ENCODE measurements around the gene GLB1L2. TPM values are rescaled to one million over a fixed set of nuclear protein-coding genes. Genes with fewer than 3 reads are reported as not detected.

Gene GLB1L2
- total RNA-seq, 1 experiment from 2014 or later: 3.7 TPM

- Histone ChIP-seq H3K27me3 (ENCODE audit: control insufficient read depth, insufficient read depth, low read length) (no peaks in the 10 kb centered on the region), H3K36me3 (replicated peaks; ENCODE audit: control insufficient read depth, insufficient read depth, low read length) (no peaks in the 10 kb centered on the region), H3K4me3 (ENCODE audit: insufficient read depth, low read depth, low read length) (no peak overlapping the region)
- no peak for DNase-seq
Observed at GRCh38 chr11:134363592-134363991, 31.8 kb downstream of the GLB1L2 start.

GRCh38 chr11:134364261-134364660, 32.5 kb downstream of the GLB1L2 start:
- Histone ChIP-seq H3K36me3 (replicated peaks; ENCODE audit: control insufficient read depth, insufficient read depth, low read length) (no peaks in the 10 kb centered on the region), H3K27me3 (ENCODE audit: control insufficient read depth, insufficient read depth, low read length) (no peaks in the 10 kb centered on the region), H3K4me3 (ENCODE audit: insufficient read depth, low read depth, low read length) (no peak overlapping the region)
- DNase-seq: no peak

GRCh38 chr11:134365011-134365925, 33.5 kb downstream of the GLB1L2 start:
- no peak for DNase-seq
- H3K36me3 ChIP-seq (replicated peaks; ENCODE audit: control insufficient read depth, insufficient read depth, low read length): no peaks in the 10 kb centered on the region
- no peaks in the 10 kb centered on the region for H3K27me3 ChIP-seq (ENCODE audit: control insufficient read depth, insufficient read depth, low read length)
- no peak overlapping the region for H3K4me3 ChIP-seq (ENCODE audit: insufficient read depth, low read depth, low read length)

GRCh38 chr11:134366254-134366653, 34.5 kb downstream of the GLB1L2 start:
- no peaks in the 10 kb centered on the region for H3K36me3 ChIP-seq (replicated peaks; ENCODE audit: control insufficient read depth, insufficient read depth, low read length)
- no peak overlapping the region for H3K4me3 ChIP-seq (ENCODE audit: insufficient read depth, low read depth, low read length)
- H3K27me3 ChIP-seq (ENCODE audit: control insufficient read depth, insufficient read depth, low read length): no peaks in the 10 kb centered on the region
- no peak for DNase-seq

- H3K36me3 ChIP-seq (replicated peaks; ENCODE audit: control insufficient read depth, insufficient read depth, low read length): no peaks in the 10 kb centered on the region
Observed at GRCh38 chr11:134367781-134368180, 36.0 kb downstream of the GLB1L2 start.

GRCh38 chr11:134369656-134370525, 38.1 kb downstream of the GLB1L2 start:
- Histone ChIP-seq H3K36me3 (replicated peaks; ENCODE audit: control insufficient read depth, insufficient read depth, low read length) (no peaks in the 10 kb centered on the region), H3K4me3 (ENCODE audit: insufficient read depth, low read depth, low read length) (no peak overlapping the region), H3K27me3 (ENCODE audit: control insufficient read depth, insufficient read depth, low read length) (no peaks in the 10 kb centered on the region)
- DNase-seq: no peak

More at GRCh38 chr11:134367781-134368180, 36.0 kb downstream of the GLB1L2 start:
- DNase-seq: no peak
- no peaks in the 10 kb centered on the region for H3K27me3 ChIP-seq (ENCODE audit: control insufficient read depth, insufficient read depth, low read length)
- no peak overlapping the region for H3K4me3 ChIP-seq (ENCODE audit: insufficient read depth, low read depth, low read length)

- Histone ChIP-seq H3K27me3 (ENCODE audit: control insufficient read depth, insufficient read depth, low read length) (no peaks in the 10 kb centered on the region), H3K36me3 (replicated peaks; ENCODE audit: control insufficient read depth, insufficient read depth, low read length) (no peaks in the 10 kb centered on the region), H3K4me3 (ENCODE audit: insufficient read depth, low read depth, low read length) (no peak overlapping the region)
- DNase-seq: no peak
Observed at GRCh38 chr11:134370526-134371435, 39.0 kb downstream of the GLB1L2 start.

- Histone ChIP-seq H3K27me3 (ENCODE audit: control insufficient read depth, insufficient read depth, low read length) (no peaks in the 10 kb centered on the region), H3K4me3 (ENCODE audit: insufficient read depth, low read depth, low read length) (no peak overlapping the region)
- DNase-seq: no peak
Observed at GRCh38 chr11:134371436-134372185, 39.8 kb downstream of the GLB1L2 start.

GRCh38 chr11:134372536-134372935, 40.7 kb downstream of the GLB1L2 start:
- Histone ChIP-seq H3K27me3 (ENCODE audit: control insufficient read depth, insufficient read depth, low read length) (no peaks in the 10 kb centered on the region), H3K4me3 (ENCODE audit: insufficient read depth, low read depth, low read length) (no peak overlapping the region), H3K36me3 (replicated peaks; ENCODE audit: control insufficient read depth, insufficient read depth, low read length) (no peaks in the 10 kb centered on the region; the same call in 1 of the 2 replicates)
- no peak for DNase-seq

More at GRCh38 chr11:134371436-134372185, 39.8 kb downstream of the GLB1L2 start:
- no peaks in the 10 kb centered on the region for H3K36me3 ChIP-seq (replicated peaks; ENCODE audit: control insufficient read depth, insufficient read depth, low read length)

GRCh38 chr11:134372961-134373360, 41.2 kb downstream of the GLB1L2 start:
- Histone ChIP-seq H3K4me3 (ENCODE audit: insufficient read depth, low read depth, low read length) (no peak overlapping the region), H3K36me3 (replicated peaks; ENCODE audit: control insufficient read depth, insufficient read depth, low read length) (no peaks in the 10 kb centered on the region; the same call in 1 of the 2 replicates), H3K27me3 (ENCODE audit: control insufficient read depth, insufficient read depth, low read length) (no peaks in the 10 kb centered on the region)
- DNase-seq: no peak

GRCh38 chr11:134373591-134374052, 41.8 kb downstream of the GLB1L2 start:
- Histone ChIP-seq H3K36me3 (replicated peaks; ENCODE audit: control insufficient read depth, insufficient read depth, low read length) (no peaks in the 10 kb centered on the region; the same call in 1 of the 2 replicates), H3K4me3 (ENCODE audit: insufficient read depth, low read depth, low read length) (no peak overlapping the region), H3K27me3 (ENCODE audit: control insufficient read depth, insufficient read depth, low read length) (no peaks in the 10 kb centered on the region)
- no peak for DNase-seq

GRCh38 chr11:134374171-134374570, 42.4 kb downstream of the GLB1L2 start:
- H3K36me3 ChIP-seq (replicated peaks; ENCODE audit: control insufficient read depth, insufficient read depth, low read length): no peaks in the 10 kb centered on the region; the same call in 1 of the 2 replicates
- DNase-seq: no peak
- no peaks in the 10 kb centered on the region for H3K27me3 ChIP-seq (ENCODE audit: control insufficient read depth, insufficient read depth, low read length)
- no peak overlapping the region for H3K4me3 ChIP-seq (ENCODE audit: insufficient read depth, low read depth, low read length)

GRCh38 chr11:134374891-134375550, 43.2 kb downstream of the GLB1L2 start:
- no peaks in the 10 kb centered on the region for H3K27me3 ChIP-seq (ENCODE audit: control insufficient read depth, insufficient read depth, low read length)

More at GRCh38 chr11:134374891-134375550, 43.2 kb downstream of the GLB1L2 start:
- Histone ChIP-seq H3K36me3 (replicated peaks; ENCODE audit: control insufficient read depth, insufficient read depth, low read length) (no peaks in the 10 kb centered on the region; the same call in 1 of the 2 replicates), H3K4me3 (ENCODE audit: insufficient read depth, low read depth, low read length) (no peak overlapping the region)
- DNase-seq: no peak
